ENCODE measurements around the gene RAB3C. TPM values are rescaled to one million over a fixed set of nuclear protein-coding genes. Genes with fewer than 3 reads are reported as not detected.

Gene RAB3C
- total and polyA plus RNA-seq, 2 experiments from 2014 or later: 15.0 to 30.6 TPM

DNA sequence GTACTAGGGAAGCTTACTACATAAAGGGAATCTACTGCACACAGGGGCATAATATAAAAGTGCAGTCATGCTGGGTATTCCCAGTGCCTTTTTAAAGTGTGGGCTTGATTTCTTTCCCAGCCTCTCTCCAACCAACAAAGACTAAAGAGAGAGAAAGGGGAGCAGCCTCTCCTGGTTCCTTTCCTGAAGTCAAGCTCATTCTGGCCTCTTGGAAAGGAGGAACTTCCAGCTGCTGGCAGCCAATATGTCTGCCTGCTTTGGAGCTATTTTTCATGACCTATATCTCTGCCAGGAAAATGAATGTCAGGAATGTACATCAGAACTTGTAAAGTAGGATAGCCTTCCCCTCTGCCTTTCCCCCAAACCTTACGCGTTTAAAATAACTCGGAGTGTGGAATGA, 57.1 kb downstream of the RAB3C start:
- no peaks in the 10 kb centered on the region for H3K4me1 Mint-ChIP-seq
- no peak overlapping the region for H3K27ac ChIP-seq (ENCODE audit: low read depth)
- no peak for ATAC-seq

More for the DNA sequence above, 57.1 kb downstream of the RAB3C start:
- no peaks in the 10 kb centered on the region for H3K36me3 ChIP-seq (ENCODE audit: insufficient read depth)
- H3K27me3 ChIP-seq (ENCODE audit: insufficient read depth): no peaks in the 10 kb centered on the region
- no peak overlapping the region for H3K4me2 ChIP-seq
- TF ChIP-seq STAT1 (IDR thresholded peaks at IDR 0.05; ENCODE audit: unreplicated experiment): no peak
- TF ChIP-seq, protein P1, sequence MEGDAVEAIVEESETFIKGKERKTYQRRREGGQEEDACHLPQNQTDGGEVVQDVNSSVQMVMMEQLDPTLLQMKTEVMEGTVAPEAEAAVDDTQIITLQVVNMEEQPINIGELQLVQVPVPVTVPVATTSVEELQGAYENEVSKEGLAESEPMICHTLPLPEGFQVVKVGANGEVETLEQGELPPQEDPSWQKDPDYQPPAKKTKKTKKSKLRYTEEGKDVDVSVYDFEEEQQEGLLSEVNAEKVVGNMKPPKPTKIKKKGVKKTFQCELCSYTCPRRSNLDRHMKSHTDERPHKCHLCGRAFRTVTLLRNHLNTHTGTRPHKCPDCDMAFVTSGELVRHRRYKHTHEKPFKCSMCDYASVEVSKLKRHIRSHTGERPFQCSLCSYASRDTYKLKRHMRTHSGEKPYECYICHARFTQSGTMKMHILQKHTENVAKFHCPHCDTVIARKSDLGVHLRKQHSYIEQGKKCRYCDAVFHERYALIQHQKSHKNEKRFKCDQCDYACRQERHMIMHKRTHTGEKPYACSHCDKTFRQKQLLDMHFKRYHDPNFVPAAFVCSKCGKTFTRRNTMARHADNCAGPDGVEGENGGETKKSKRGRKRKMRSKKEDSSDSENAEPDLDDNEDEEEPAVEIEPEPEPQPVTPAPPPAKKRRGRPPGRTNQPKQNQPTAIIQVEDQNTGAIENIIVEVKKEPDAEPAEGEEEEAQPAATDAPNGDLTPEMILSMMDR (conservative IDR thresholded peaks at IDR 0.05; ENCODE audit: low read depth in 2 of 2): no peak
- TF ChIP-seq, protein P2, sequence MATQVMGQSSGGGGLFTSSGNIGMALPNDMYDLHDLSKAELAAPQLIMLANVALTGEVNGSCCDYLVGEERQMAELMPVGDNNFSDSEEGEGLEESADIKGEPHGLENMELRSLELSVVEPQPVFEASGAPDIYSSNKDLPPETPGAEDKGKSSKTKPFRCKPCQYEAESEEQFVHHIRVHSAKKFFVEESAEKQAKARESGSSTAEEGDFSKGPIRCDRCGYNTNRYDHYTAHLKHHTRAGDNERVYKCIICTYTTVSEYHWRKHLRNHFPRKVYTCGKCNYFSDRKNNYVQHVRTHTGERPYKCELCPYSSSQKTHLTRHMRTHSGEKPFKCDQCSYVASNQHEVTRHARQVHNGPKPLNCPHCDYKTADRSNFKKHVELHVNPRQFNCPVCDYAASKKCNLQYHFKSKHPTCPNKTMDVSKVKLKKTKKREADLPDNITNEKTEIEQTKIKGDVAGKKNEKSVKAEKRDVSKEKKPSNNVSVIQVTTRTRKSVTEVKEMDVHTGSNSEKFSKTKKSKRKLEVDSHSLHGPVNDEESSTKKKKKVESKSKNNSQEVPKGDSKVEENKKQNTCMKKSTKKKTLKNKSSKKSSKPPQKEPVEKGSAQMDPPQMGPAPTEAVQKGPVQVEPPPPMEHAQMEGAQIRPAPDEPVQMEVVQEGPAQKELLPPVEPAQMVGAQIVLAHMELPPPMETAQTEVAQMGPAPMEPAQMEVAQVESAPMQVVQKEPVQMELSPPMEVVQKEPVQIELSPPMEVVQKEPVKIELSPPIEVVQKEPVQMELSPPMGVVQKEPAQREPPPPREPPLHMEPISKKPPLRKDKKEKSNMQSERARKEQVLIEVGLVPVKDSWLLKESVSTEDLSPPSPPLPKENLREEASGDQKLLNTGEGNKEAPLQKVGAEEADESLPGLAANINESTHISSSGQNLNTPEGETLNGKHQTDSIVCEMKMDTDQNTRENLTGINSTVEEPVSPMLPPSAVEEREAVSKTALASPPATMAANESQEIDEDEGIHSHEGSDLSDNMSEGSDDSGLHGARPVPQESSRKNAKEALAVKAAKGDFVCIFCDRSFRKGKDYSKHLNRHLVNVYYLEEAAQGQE (IDR thresholded peaks at IDR 0.05; ENCODE audit: unreplicated experiment): no peak
- no peak for TF ChIP-seq ZNF331 (CRISPR knock-in tag; IDR thresholded peaks at IDR 0.05; ENCODE audit: low read depth)
- no peak for TF ChIP-seq EZH2 (IDR thresholded peaks at IDR 0.05; ENCODE audit: low read depth, unreplicated experiment)
- TF ChIP-seq NANOG (IDR thresholded peaks at IDR 0.05; ENCODE audit: borderline replicate concordance): no peak
- TF ChIP-seq CREB1 (CRISPR knock-in tag; IDR thresholded peaks at IDR 0.05; ENCODE audit: low read depth): no peak
- TF ChIP-seq POLR2AphosphoS5 (IDR thresholded peaks at IDR 0.05; ENCODE audit: low read depth): no peak
- TF ChIP-seq JUNB (IDR thresholded peaks at IDR 0.05; ENCODE audit: unreplicated experiment): no peak
- TF ChIP-seq, protein P3, sequence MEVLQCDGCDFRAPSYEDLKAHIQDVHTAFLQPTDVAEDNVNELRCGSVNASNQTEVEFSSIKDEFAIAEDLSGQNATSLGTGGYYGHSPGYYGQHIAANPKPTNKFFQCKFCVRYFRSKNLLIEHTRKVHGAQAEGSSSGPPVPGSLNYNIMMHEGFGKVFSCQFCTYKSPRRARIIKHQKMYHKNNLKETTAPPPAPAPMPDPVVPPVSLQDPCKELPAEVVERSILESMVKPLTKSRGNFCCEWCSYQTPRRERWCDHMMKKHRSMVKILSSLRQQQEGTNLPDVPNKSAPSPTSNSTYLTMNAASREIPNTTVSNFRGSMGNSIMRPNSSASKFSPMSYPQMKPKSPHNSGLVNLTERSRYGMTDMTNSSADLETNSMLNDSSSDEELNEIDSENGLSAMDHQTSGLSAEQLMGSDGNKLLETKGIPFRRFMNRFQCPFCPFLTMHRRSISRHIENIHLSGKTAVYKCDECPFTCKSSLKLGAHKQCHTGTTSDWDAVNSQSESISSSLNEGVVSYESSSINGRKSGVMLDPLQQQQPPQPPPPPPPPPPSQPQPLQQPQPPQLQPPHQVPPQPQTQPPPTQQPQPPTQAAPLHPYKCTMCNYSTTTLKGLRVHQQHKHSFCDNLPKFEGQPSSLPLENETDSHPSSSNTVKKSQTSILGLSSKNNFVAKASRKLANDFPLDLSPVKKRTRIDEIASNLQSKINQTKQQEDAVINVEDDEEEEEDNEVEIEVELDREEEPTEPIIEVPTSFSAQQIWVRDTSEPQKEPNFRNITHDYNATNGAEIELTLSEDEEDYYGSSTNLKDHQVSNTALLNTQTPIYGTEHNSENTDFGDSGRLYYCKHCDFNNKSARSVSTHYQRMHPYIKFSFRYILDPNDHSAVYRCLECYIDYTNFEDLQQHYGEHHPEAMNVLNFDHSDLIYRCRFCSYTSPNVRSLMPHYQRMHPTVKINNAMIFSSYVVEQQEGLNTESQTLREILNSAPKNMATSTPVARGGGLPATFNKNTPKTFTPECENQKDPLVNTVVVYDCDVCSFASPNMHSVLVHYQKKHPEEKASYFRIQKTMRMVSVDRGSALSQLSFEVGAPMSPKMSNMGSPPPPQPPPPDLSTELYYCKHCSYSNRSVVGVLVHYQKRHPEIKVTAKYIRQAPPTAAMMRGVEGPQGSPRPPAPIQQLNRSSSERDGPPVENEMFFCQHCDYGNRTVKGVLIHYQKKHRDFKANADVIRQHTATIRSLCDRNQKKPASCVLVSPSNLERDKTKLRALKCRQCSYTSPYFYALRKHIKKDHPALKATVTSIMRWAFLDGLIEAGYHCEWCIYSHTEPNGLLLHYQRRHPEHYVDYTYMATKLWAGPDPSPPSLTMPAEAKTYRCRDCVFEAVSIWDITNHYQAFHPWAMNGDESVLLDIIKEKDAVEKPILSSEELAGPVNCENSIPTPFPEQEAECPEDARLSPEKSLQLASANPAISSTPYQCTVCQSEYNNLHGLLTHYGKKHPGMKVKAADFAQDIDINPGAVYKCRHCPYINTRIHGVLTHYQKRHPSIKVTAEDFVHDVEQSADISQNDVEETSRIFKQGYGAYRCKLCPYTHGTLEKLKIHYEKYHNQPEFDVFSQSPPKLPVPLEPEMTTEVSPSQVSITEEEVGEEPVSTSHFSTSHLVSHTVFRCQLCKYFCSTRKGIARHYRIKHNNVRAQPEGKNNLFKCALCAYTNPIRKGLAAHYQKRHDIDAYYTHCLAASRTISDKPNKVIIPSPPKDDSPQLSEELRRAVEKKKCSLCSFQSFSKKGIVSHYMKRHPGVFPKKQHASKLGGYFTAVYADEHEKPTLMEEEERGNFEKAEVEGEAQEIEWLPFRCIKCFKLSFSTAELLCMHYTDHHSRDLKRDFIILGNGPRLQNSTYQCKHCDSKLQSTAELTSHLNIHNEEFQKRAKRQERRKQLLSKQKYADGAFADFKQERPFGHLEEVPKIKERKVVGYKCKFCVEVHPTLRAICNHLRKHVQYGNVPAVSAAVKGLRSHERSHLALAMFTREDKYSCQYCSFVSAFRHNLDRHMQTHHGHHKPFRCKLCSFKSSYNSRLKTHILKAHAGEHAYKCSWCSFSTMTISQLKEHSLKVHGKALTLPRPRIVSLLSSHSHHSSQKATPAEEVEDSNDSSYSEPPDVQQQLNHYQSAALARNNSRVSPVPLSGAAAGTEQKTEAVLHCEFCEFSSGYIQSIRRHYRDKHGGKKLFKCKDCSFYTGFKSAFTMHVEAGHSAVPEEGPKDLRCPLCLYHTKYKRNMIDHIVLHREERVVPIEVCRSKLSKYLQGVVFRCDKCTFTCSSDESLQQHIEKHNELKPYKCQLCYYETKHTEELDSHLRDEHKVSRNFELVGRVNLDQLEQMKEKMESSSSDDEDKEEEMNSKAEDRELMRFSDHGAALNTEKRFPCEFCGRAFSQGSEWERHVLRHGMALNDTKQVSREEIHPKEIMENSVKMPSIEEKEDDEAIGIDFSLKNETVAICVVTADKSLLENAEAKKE (CRISPR knock-in tag; IDR thresholded peaks at IDR 0.05): no peak
- no peak for TF ChIP-seq ZNF114 (CRISPR knock-in tag; IDR thresholded peaks at IDR 0.05)
- no peak for TF ChIP-seq ETS1 (IDR thresholded peaks at IDR 0.05)
- TF ChIP-seq EZH2phosphoT487 (IDR thresholded peaks at IDR 0.05; ENCODE audit: unreplicated experiment): no peak
- Mint-ChIP-seq H3K9me3 (no peaks in the 10 kb centered on the region), H3K27me3 (ENCODE audit: insufficient read depth, low read depth, poor library complexity) (peaks cover 2% of the 10 kb centered on the region), H3K27ac (no peak overlapping the region), H3K4me3 (no peak overlapping the region), H3K36me3 (ENCODE audit: low read depth) (no peaks in the 10 kb centered on the region)
- H3K9me2 ChIP-seq (ENCODE audit: insufficient read depth): no peaks in the 10 kb centered on the region
- no peaks in the 10 kb centered on the region for H4K20me1 ChIP-seq (replicated peaks; ENCODE audit: insufficient read depth)
- H3K4me3 ChIP-seq: no peak overlapping the region
- no peak for DNase-seq (ENCODE audit: low spot score)
- H2AFZ ChIP-seq: no peak overlapping the region
- H3K4me1 ChIP-seq (ENCODE audit: insufficient read depth): no peaks in the 10 kb centered on the region
- H3F3A ChIP-seq (replicated peaks; ENCODE audit: low read depth): no peaks in the 10 kb centered on the region
- no peaks in the 10 kb centered on the region for H3K79me2 ChIP-seq (replicated peaks; ENCODE audit: insufficient read depth)
